HCT116 (cell line): ENCODE measurements around the gene BLOC1S3. TPM values are rescaled to one million over a fixed set of nuclear protein-coding genes. Genes with fewer than 3 reads are reported as not detected.

Source experiments
- ATAC-seq: fragments of 200-7000 bp; cut with Tn5 transposase; 2 replicates; pipeline ENCODE4 v1.9.1; 2020; ENCODE audit warnings: mild to moderate bottlenecking, moderate library complexity
- BruUV-seq: library from RNA; stranded (reverse); fragments of 400-500 nt; replicated peaks from 2 replicates; lab custom pipeline; 2021; lab: Mats Ljungman, UMichigan
- CTCF ChIA-PET: fragments of 300-600 bp; sonication (Branson Sonifier 250); formaldehyde crosslinking; loops from one replicate; lab custom pipeline; 2021; ENCODE audit warnings: antibody characterized with exemption; lab: Charles Lee
- POLR2A ChIA-PET: fragments of 300-600, 350-600 bp; sonication (Branson Sonifier 250); formaldehyde crosslinking; loops from one replicate; lab custom pipeline; 2021; ENCODE audit warnings: antibody characterized with exemption; lab: Charles Lee
- RAD21 ChIA-PET, 2 experiments: fragments of 300-600 bp; sonication (Branson Sonifier 250); formaldehyde crosslinking; loops; one replicate each; lab custom pipeline; 2023; ENCODE audit warnings: low total read pairs in 2 of 2; ENCODE audit not compliant: uncharacterized antibody in 2 of 2, unreplicated experiment in 2 of 2, low non-redundant PET in 1 of 2; lab: Charles Lee
- DNase-seq: peaks from one replicate; pipeline ENCODE4 v3.0.0-alpha.2; 2010; ENCODE audit warnings: low read depth, low spot score
- H2AFZ ChIP-seq: fragments of 200-600 bp; shearing (Covaris generic), sonication (generic); 2 replicates; pipeline ENCODE4 v1.6.1; 2017; ENCODE audit warnings: low read depth, mixed run types, mixed read lengths, antibody characterized with exemption, low read length; ENCODE audit not compliant: poor library complexity, severe bottlenecking
- H3K27ac ChIP-seq: 2 replicates; pipeline ENCODE4 v1.5.1; 2012; ENCODE audit warnings: low read depth, low read length
- H3K27me3 ChIP-seq: fragments of 200-600 bp; sonication (generic); 2 replicates; pipeline ENCODE4 v1.6.1; 2016; ENCODE audit warnings: mixed run types, low read length, mixed read lengths; ENCODE audit not compliant: insufficient read depth
- H3K36me3 ChIP-seq, 2 experiments: fragments of 200-500 bp in 1 of 2; fragments of 200-600 bp in 1 of 2; sonication (Bioruptor generic) in 1 of 2; sonication (generic) in 1 of 2; 2 replicates each; pipeline versions ENCODE4 v1.5.1 to v1.6.1; 2014 to 2016; ENCODE audit warnings: low read length in 2 of 2, inconsistent platforms in 1 of 2, mixed read lengths in 1 of 2, mixed run types in 1 of 2; ENCODE audit not compliant: insufficient read depth in 2 of 2, control insufficient read depth in 1 of 2
- H3K4me1 ChIP-seq, 2 experiments: fragments of 200-600 bp in 1 of 2; sonication (generic) in 1 of 2; 2 replicates each; pipeline versions ENCODE4 v1.5.1 to v1.6.1; 2012 to 2017; ENCODE audit warnings: low read length in 2 of 2, inconsistent platforms in 1 of 2, mild to moderate bottlenecking in 1 of 2, mixed read lengths in 1 of 2, mixed run types in 1 of 2, moderate library complexity in 1 of 2; ENCODE audit not compliant: insufficient read depth in 2 of 2, control insufficient read depth in 1 of 2
- H3K4me2 ChIP-seq: fragments of 200-600 bp; sonication (generic); 2 replicates; pipeline ENCODE4 v1.6.1; 2017; ENCODE audit warnings: mixed run types, low read length, mixed read lengths
- H3K4me3 ChIP-seq, 2 experiments: fragments of 200-600 bp in 1 of 2; sonication (generic) in 1 of 2; replicated peaks in 1 of 2; 2 replicates each; pipeline ENCODE4 v1.5.1; 2011 to 2016; ENCODE audit warnings: low read length in 2 of 2, control low read depth in 1 of 2, low read depth in 1 of 2, mild to moderate bottlenecking in 1 of 2, mixed read lengths in 1 of 2, mixed run types in 1 of 2
- H3K79me2 ChIP-seq: fragments of 200-600 bp; sonication (generic); 2 replicates; pipeline ENCODE4 v1.6.1; 2017; ENCODE audit warnings: mild to moderate bottlenecking, mixed run types, low read length, moderate library complexity, mixed read lengths; ENCODE audit not compliant: insufficient read depth
- H3K9ac ChIP-seq: fragments of 200-600 bp; sonication (generic); 2 replicates; pipeline ENCODE4 v1.6.1; 2016; ENCODE audit warnings: low read length, mixed read lengths
- H3K9me2 ChIP-seq: fragments of 200-600 bp; sonication (generic), shearing (Covaris generic); 2 replicates; pipeline ENCODE4 v1.6.1; 2017; ENCODE audit warnings: mixed run types, mild to moderate bottlenecking, moderate library complexity; ENCODE audit not compliant: insufficient read depth
- H3K9me3 ChIP-seq, 2 experiments: fragments of 200-500 bp in 1 of 2; fragments of 200-600 bp in 1 of 2; sonication (Bioruptor generic) in 1 of 2; sonication (generic) in 1 of 2; 2 replicates each; pipeline ENCODE4 v1.6.1; 2014 to 2017; ENCODE audit warnings: low read length in 2 of 2, mixed read lengths in 2 of 2, inconsistent platforms in 1 of 2, low read depth in 1 of 2, mild to moderate bottlenecking in 1 of 2, mixed run types in 1 of 2, moderate library complexity in 1 of 2; ENCODE audit not compliant: control insufficient read depth in 1 of 2, insufficient read depth in 1 of 2
- H4K20me1 ChIP-seq: fragments of 200-600 bp; sonication (generic), shearing (Covaris generic); 2 replicates; pipeline ENCODE4 v1.6.1; 2017; ENCODE audit warnings: mixed run types, mild to moderate bottlenecking, moderate library complexity; ENCODE audit not compliant: insufficient read depth
- CBX3 ChIP-seq: IDR thresholded peaks from 2 replicates; pipeline ENCODE4 v1.6.1; 2012; ENCODE audit warnings: low read depth
- EZH2 ChIP-seq: fragments of 200-600 bp; sonication (generic); IDR thresholded peaks from 2 replicates; pipeline ENCODE4 v1.6.1; 2017; ENCODE audit warnings: antibody characterized with exemption, mixed run types
- FOSL1 ChIP-seq: IDR thresholded peaks from 2 replicates; pipeline ENCODE4 v1.6.1; 2012; ENCODE audit warnings: low read depth
- POLR2AphosphoS5 ChIP-seq: IDR thresholded peaks from 2 replicates; pipeline ENCODE4 v1.6.1; 2011; ENCODE audit warnings: mild to moderate bottlenecking, low read depth, low read length, moderate library complexity
- REST ChIP-seq: IDR thresholded peaks from 2 replicates; pipeline ENCODE4 v1.6.1; 2012; ENCODE audit warnings: low read depth
- SIN3A ChIP-seq: IDR thresholded peaks from 2 replicates; pipeline ENCODE4 v1.6.1; 2012; ENCODE audit warnings: low read depth
- SP1 ChIP-seq: IDR thresholded peaks from 2 replicates; pipeline ENCODE4 v1.6.1; 2012; ENCODE audit warnings: low read depth
- SRF ChIP-seq: IDR thresholded peaks from 2 replicates; pipeline ENCODE4 v1.6.1; 2012; ENCODE audit warnings: low read depth
- TCF7L2 ChIP-seq: IDR thresholded peaks from 2 replicates; pipeline ENCODE4 v1.7.0; 2011; ENCODE audit warnings: borderline replicate concordance, inconsistent platforms; ENCODE audit not compliant: insufficient read depth, insufficient read length; ENCODE audit errors: extremely low read depth
- YY1 ChIP-seq: IDR thresholded peaks from 2 replicates; pipeline ENCODE4 v1.6.1; 2011; ENCODE audit warnings: low read length, low read depth, moderate library complexity, mild to moderate bottlenecking; ENCODE audit not compliant: insufficient replicate concordance; ENCODE audit errors: extremely low read depth
- ZBTB33 ChIP-seq: IDR thresholded peaks from 2 replicates; pipeline ENCODE4 v1.6.1; 2011; ENCODE audit warnings: mild to moderate bottlenecking, low read length, moderate library complexity; ENCODE audit not compliant: insufficient replicate concordance; ENCODE audit errors: extremely low read depth
- ZNF274 ChIP-seq: fragments of 200-500 bp; sonication (Bioruptor generic); IDR thresholded peaks from 2 replicates; pipeline ENCODE4 v1.6.1; 2014; ENCODE audit warnings: mild to moderate bottlenecking, low read depth, low read length, inconsistent platforms
- intact Hi-C: fragments of 100-400 bp; cut with micrococcal nuclease; formaldehyde crosslinking; loops from 2 replicates; pipeline ENCODE4 v1.10.0; 2022
- total RNA-seq: library from RNA; stranded (reverse); gene quantifications from one replicate; pipeline ENCODE4 v1.2.1, GENCODE V29; 2021; ENCODE audit not compliant: unreplicated experiment
- TF ChIP-seq, protein P1 (sequence below), 3 experiments: fragments of 200-600 bp in 1 of 3; sonication (generic) in 1 of 3; IDR thresholded peaks in 2 of 3; conservative IDR thresholded peaks in 1 of 3; 2 replicates each; pipeline ENCODE4 v1.5.1; 2012 to 2017; ENCODE audit warnings: low read depth in 2 of 3, low read length in 2 of 3, antibody characterized with exemption in 1 of 3, borderline replicate concordance in 1 of 3, control low read depth in 1 of 3, mild to moderate bottlenecking in 1 of 3, mixed read lengths in 1 of 3, mixed run types in 1 of 3, moderate library complexity in 1 of 3; ENCODE audit not compliant: insufficient read depth in 1 of 3

BLOC1S3 gene
- total RNA-seq, 1 experiment from 2014 or later, result 12.2 TPM

- TF ChIP-seq TCF7L2, result no peak
- TF ChIP-seq ZNF274, result no peak
- no peak for TF ChIP-seq SIN3A
- no peak for TF ChIP-seq CBX3
- TF ChIP-seq YY1, result no peak
- no peak for TF ChIP-seq EZH2
- TF ChIP-seq, all 23 proteins: peak for 0
Observed at GRCh38 chr19:45217193-45217956, 38.8 kb downstream of the BLOC1S3 start (continued).

DNA sequence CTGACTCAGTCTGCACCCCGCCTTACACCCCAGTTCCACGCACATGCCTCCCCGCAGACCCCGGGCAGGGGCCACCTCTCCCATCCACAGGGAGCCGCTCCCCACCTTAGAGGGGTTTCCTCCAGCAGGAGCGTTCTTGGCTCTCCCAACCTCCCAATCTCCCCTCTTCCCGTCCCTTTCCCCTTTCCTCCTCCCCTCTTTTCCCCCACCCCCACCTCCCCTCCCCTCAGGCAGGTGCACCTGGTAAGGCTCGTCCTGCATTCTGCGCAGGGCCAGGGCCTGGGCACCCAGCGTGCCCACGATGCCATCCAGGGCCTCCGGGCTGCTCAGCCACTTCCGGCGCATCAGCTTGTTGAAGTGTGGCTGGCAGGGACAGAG lies 39.4 kb downstream of the BLOC1S3 start:
- intact Hi-C loops, result no loop called here
- H3K27me3 ChIP-seq, result no peaks in the 10 kb centered on the region
- H3K4me1 ChIP-seq, result no peaks in the 10 kb centered on the region
- RAD21 ChIA-PET, result no interaction called here
- H3K9me3 ChIP-seq, result no peaks in the 10 kb centered on the region
- H4K20me1 ChIP-seq, result no peaks in the 10 kb centered on the region
- H3K79me2 ChIP-seq, result no peaks in the 10 kb centered on the region
- DNase-seq (no peak), ATAC-seq (no peak)
- no peak overlapping the region for H3K4me2 ChIP-seq
- no peak overlapping the region for H3K27ac ChIP-seq
- H3K9me2 ChIP-seq, result no peaks in the 10 kb centered on the region
- no peaks in the 10 kb centered on the region for H3K36me3 ChIP-seq
- no peak overlapping the region for H2AFZ ChIP-seq
- BruUV-seq, result no TSS peak
- CTCF ChIA-PET, result no interaction called here
- TF ChIP-seq, protein P1, sequence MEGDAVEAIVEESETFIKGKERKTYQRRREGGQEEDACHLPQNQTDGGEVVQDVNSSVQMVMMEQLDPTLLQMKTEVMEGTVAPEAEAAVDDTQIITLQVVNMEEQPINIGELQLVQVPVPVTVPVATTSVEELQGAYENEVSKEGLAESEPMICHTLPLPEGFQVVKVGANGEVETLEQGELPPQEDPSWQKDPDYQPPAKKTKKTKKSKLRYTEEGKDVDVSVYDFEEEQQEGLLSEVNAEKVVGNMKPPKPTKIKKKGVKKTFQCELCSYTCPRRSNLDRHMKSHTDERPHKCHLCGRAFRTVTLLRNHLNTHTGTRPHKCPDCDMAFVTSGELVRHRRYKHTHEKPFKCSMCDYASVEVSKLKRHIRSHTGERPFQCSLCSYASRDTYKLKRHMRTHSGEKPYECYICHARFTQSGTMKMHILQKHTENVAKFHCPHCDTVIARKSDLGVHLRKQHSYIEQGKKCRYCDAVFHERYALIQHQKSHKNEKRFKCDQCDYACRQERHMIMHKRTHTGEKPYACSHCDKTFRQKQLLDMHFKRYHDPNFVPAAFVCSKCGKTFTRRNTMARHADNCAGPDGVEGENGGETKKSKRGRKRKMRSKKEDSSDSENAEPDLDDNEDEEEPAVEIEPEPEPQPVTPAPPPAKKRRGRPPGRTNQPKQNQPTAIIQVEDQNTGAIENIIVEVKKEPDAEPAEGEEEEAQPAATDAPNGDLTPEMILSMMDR (IDR thresholded peaks at IDR 0.05 in 2 of 3, conservative IDR thresholded peaks at IDR 0.05 in 1 of 3; ENCODE audit: borderline replicate concordance in 1 of 3, insufficient read depth in 1 of 3, low read depth in 2 of 3, low read length in 2 of 3), result no peak
- TF ChIP-seq REST, result no peak
- TF ChIP-seq SP1, result no peak
- no peak for TF ChIP-seq FOSL1
- no peak for TF ChIP-seq POLR2AphosphoS5
- no peak for TF ChIP-seq SIN3A
- no peak for TF ChIP-seq SRF
- no peak for TF ChIP-seq ZBTB33
- POLR2A ChIA-PET, result no interaction called here
- H3K4me3 ChIP-seq, result no peak overlapping the region
- H3K9ac ChIP-seq, result no peak overlapping the region
